ENCODE measurements around the gene MX2. TPM values are rescaled to one million over a fixed set of nuclear protein-coding genes. Genes with fewer than 3 reads are reported as not detected.

Gene MX2
- total RNA-seq, 1 experiment from 2014 or later = 17.6 TPM

GRCh38 chr21:41428847-41429246, 67.0 kb downstream of the MX2 start:
- Mint-ChIP-seq H3K27me3 (ENCODE audit: unreplicated experiment) (no peaks in the 10 kb centered on the region), H3K4me1 (ENCODE audit: low read depth, unreplicated experiment) (no peaks in the 10 kb centered on the region), H3K27ac (ENCODE audit: unreplicated experiment) (no peak overlapping the region), H3K36me3 (ENCODE audit: insufficient read depth, unreplicated experiment) (peaks cover 10% of the 10 kb centered on the region), H3K4me3 (ENCODE audit: low read depth, unreplicated experiment) (no peak overlapping the region), H3K9me3 (ENCODE audit: low read depth, unreplicated experiment) (no peaks in the 10 kb centered on the region)
- no peak for DNase-seq
- intact Hi-C loops (cut with micrococcal nuclease; ENCODE audit: unreplicated experiment) = no loop called here
- no TSS peak for BruUV-seq (replicated peaks)
- CTCF ChIA-PET = no interaction called here
- no peak for TF ChIP-seq CTCF (IDR thresholded peaks at IDR 0.05; ENCODE audit: unreplicated experiment)

- Mint-ChIP-seq H3K36me3 (ENCODE audit: insufficient read depth, unreplicated experiment) (peaks cover 10% of the 10 kb centered on the region), H3K4me3 (ENCODE audit: low read depth, unreplicated experiment) (no peak overlapping the region), H3K9me3 (ENCODE audit: low read depth, unreplicated experiment) (no peaks in the 10 kb centered on the region), H3K27me3 (ENCODE audit: unreplicated experiment) (no peaks in the 10 kb centered on the region), H3K4me1 (ENCODE audit: low read depth, unreplicated experiment) (no peaks in the 10 kb centered on the region), H3K27ac (ENCODE audit: unreplicated experiment) (no peak overlapping the region)
- BruUV-seq (replicated peaks) = no TSS peak
- intact Hi-C loops (cut with micrococcal nuclease; ENCODE audit: unreplicated experiment) = no loop called here
- CTCF ChIA-PET = interaction anchor here (0.7 kb wide), 1 partner anchor 200 kb away, joined by 4 read pairs; no protein-coding TSS in a partner anchor
- TF ChIP-seq CTCF (IDR thresholded peaks at IDR 0.05; ENCODE audit: unreplicated experiment) = no peak
- no peak for DNase-seq
Measured at GRCh38 chr21:41429305-41429704, 67.5 kb downstream of the MX2 start.

- DNase-seq = no peak
- Mint-ChIP-seq H3K4me3 (ENCODE audit: low read depth, unreplicated experiment) (no peak overlapping the region), H3K27me3 (ENCODE audit: unreplicated experiment) (no peaks in the 10 kb centered on the region), H3K4me1 (ENCODE audit: low read depth, unreplicated experiment) (no peaks in the 10 kb centered on the region), H3K27ac (ENCODE audit: unreplicated experiment) (no peak overlapping the region), H3K36me3 (ENCODE audit: insufficient read depth, unreplicated experiment) (peaks cover 11% of the 10 kb centered on the region), H3K9me3 (ENCODE audit: low read depth, unreplicated experiment) (peaks cover under 1% of the 10 kb centered on the region)
- TF ChIP-seq CTCF (IDR thresholded peaks at IDR 0.05; ENCODE audit: unreplicated experiment) = no peak
- intact Hi-C loops (cut with micrococcal nuclease; ENCODE audit: unreplicated experiment) = no loop called here
- BruUV-seq (replicated peaks) = no TSS peak
- CTCF ChIA-PET = interaction anchor here (0.7 kb wide), 1 partner anchor 200 kb away, joined by 4 read pairs; no protein-coding TSS in a partner anchor
Measured at GRCh38 chr21:41429925-41430491, 68.2 kb downstream of the MX2 start.

- no peaks in the 10 kb centered on the region for H3K27me3 Mint-ChIP-seq (ENCODE audit: unreplicated experiment)
- no peak for TF ChIP-seq CTCF (IDR thresholded peaks at IDR 0.05; ENCODE audit: unreplicated experiment)
- no peaks in the 10 kb centered on the region for H3K4me1 Mint-ChIP-seq (ENCODE audit: low read depth, unreplicated experiment)
- no peak for DNase-seq
- no peak overlapping the region for H3K4me3 Mint-ChIP-seq (ENCODE audit: low read depth, unreplicated experiment)
- no TSS peak for BruUV-seq (replicated peaks)
- CTCF ChIA-PET = no interaction called here
- H3K27ac Mint-ChIP-seq (ENCODE audit: unreplicated experiment) = no peak overlapping the region
- H3K36me3 Mint-ChIP-seq (ENCODE audit: insufficient read depth, unreplicated experiment) = peaks cover 12% of the 10 kb centered on the region
- intact Hi-C loops (cut with micrococcal nuclease; ENCODE audit: unreplicated experiment) = no loop called here
- H3K9me3 Mint-ChIP-seq (ENCODE audit: low read depth, unreplicated experiment) = peaks cover 4% of the 10 kb centered on the region
Measured at GRCh38 chr21:41431788-41432548, 70.1 kb downstream of the MX2 start.

Data from Calu3 (cell line).